ENCODE results near the gene CFAP97D1. TPM values are rescaled to one million over a fixed set of nuclear protein-coding genes. Genes with fewer than 3 reads are reported as not detected.

The CFAP97D1 gene
- total and polyA plus RNA-seq, 3 donors from 2014 or later: 6.3 to 32.4 (median 20.0) TPM

- no peaks in the 10 kb centered on the region for H3K9me3 ChIP-seq
- H3K27ac ChIP-seq: no peak overlapping the region
- intact Hi-C loops (cut with DNase I; ENCODE audit: low total_unique reads): no loop called here
- TF ChIP-seq, protein P1, sequence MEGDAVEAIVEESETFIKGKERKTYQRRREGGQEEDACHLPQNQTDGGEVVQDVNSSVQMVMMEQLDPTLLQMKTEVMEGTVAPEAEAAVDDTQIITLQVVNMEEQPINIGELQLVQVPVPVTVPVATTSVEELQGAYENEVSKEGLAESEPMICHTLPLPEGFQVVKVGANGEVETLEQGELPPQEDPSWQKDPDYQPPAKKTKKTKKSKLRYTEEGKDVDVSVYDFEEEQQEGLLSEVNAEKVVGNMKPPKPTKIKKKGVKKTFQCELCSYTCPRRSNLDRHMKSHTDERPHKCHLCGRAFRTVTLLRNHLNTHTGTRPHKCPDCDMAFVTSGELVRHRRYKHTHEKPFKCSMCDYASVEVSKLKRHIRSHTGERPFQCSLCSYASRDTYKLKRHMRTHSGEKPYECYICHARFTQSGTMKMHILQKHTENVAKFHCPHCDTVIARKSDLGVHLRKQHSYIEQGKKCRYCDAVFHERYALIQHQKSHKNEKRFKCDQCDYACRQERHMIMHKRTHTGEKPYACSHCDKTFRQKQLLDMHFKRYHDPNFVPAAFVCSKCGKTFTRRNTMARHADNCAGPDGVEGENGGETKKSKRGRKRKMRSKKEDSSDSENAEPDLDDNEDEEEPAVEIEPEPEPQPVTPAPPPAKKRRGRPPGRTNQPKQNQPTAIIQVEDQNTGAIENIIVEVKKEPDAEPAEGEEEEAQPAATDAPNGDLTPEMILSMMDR (IDR thresholded peaks at IDR 0.05): no peak
- TF ChIP-seq POLR2A (IDR thresholded peaks at IDR 0.05): no peak
- H3K4me3 ChIP-seq: no peak overlapping the region
- 94 to 95% methylated on average over 4 to 5 of the region's 5 CpGs for WGBS, 2 donors
- no peaks in the 10 kb centered on the region for H3K4me1 ChIP-seq
- H3K36me3 ChIP-seq (ENCODE audit: low read depth, missing control alignments): no peaks in the 10 kb centered on the region
- no peaks in the 10 kb centered on the region for H3K27me3 ChIP-seq
- DNase-seq: no peak
Measured at GRCh38 chr17:43818966-43819365, 38.7 kb downstream of the CFAP97D1 start.

DNA sequence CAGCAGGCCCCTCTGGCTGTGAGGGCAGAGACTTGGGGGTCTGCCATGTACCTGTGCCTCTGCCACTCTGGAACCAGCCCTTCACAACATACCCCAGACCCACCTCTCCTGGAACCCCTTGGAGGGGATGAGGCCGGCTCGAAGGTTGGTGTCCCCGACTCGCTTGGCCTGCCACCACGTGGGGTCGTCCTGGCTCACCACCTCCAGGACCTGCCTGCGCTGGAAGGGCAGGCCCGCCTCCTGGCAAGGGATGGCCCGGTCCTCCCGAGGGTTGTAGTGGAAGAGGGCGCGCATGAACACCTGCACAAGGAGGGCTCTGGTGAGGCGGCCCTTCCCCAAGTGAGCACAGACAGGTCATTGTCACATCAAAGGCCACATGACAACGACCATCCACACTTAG is 40.5 kb downstream of the CFAP97D1 start:
- H3K4me3 ChIP-seq: no peak overlapping the region
- 88 to 93% methylated on average over 6 to 14 of the region's 14 CpGs for WGBS, 2 donors
- no peaks in the 10 kb centered on the region for H3K4me1 ChIP-seq
- H3K9me3 ChIP-seq: no peaks in the 10 kb centered on the region
- no peak for TF ChIP-seq POLR2A (IDR thresholded peaks at IDR 0.05)
- TF ChIP-seq, protein P1 (IDR thresholded peaks at IDR 0.05): no peak
- H3K36me3 ChIP-seq (ENCODE audit: low read depth, missing control alignments): no peaks in the 10 kb centered on the region
- intact Hi-C loops (cut with DNase I; ENCODE audit: low total_unique reads): no loop called here
- DNase-seq: no peak
- no peaks in the 10 kb centered on the region for H3K27me3 ChIP-seq
- H3K27ac ChIP-seq: no peak overlapping the region

DNA sequence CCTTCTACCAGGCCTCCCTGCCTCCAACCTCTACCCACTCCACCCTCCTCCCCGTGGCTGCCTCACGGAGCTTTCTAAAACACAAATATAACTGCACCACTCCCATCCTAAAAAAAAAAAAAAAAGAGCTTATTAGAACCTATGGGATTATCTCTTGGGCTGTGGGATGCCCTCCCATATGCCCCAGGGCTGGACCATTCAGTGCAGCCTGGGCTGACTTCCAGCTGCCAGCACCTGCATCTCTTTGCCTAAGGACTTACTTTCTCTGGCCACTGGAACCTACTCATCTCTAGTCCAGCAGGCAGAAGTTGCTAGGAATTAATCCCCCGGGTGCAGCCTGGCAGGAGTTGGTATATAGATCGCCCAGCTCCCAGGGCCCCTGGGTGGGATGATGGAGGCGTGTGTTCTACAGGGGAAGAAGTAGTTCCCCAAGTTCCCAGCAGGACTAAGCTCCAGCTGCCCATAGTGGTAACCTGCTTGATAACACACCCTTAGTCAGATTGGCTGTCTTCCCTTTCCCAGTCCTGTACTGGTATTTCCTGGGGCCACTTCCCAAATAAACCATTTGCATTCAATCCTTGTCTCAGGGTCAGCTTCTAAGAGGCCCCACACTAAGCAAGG is 42.4 kb downstream of the CFAP97D1 start:
- Histone ChIP-seq H3K36me3 (ENCODE audit: low read depth, missing control alignments) (no peaks in the 10 kb centered on the region), H3K4me3 (no peak overlapping the region), H3K4me1 (no peaks in the 10 kb centered on the region), H3K9me3 (no peaks in the 10 kb centered on the region), H3K27ac (peak overlapping the region in 1 of 2 donors; percentile 18), H3K27me3 (no peaks in the 10 kb centered on the region)
- no peak for DNase-seq
- intact Hi-C loops (cut with DNase I; ENCODE audit: low total_unique reads): no loop called here
- 81 to 92% methylated on average over 5 of the region's 5 CpGs for WGBS, 2 donors
- TF ChIP-seq, protein P1 (IDR thresholded peaks at IDR 0.05): no peak

DNA sequence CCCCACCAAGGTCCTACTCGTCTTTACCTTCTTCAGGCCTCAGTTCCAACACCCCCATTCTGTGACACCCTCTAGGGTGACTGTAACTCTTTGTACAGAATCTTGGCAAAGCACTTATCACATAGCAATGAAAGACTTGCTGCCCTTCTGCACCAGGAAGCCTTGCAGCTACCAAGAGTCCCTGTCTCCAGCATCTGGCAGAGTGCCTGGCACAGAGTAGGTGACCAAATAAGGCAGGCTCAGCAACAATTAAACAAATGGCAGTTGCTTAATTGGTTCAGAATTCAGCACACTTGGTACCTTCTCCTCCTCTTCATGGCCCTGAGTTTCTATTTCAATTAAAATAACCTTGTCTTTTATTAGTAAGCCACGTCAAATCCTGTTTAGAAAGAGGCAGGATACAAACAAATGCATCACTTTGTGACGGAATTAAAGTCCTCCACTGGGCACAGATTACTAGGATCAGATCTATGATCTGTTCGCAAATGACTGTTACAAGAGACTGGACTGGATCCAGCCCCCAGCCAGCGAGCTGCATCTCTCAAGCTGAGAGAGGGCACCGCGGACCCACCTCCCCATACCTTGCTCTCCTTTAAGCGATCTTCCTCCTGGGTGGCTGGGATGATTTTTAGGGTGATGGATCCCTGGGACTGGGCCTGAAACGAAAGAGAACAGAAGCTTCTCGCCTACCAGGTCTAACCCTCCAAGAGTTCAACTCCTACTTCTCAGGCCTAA is 43.3 kb downstream of the CFAP97D1 start:
- no peaks in the 10 kb centered on the region for H3K36me3 ChIP-seq (ENCODE audit: low read depth, missing control alignments)
- DNase-seq: peak; percentile 85
- H3K4me3 ChIP-seq: no peak overlapping the region

More for the DNA sequence above, 43.3 kb downstream of the CFAP97D1 start:
- intact Hi-C loops (cut with DNase I; ENCODE audit: low total_unique reads): no loop called here
- TF ChIP-seq, protein P1 (IDR thresholded peaks at IDR 0.05): no peak
- no peak for TF ChIP-seq POLR2A (IDR thresholded peaks at IDR 0.05)
- WGBS, 2 donors: 65 to 80% methylated on average over 10 of the region's 10 CpGs
- no peaks in the 10 kb centered on the region for H3K9me3 ChIP-seq
- no peaks in the 10 kb centered on the region for H3K27me3 ChIP-seq
- H3K4me1 ChIP-seq: no peaks in the 10 kb centered on the region
- peak overlapping the region in 1 of 2 donors; percentile 71 for H3K27ac ChIP-seq
